GM12878 (cell line): ENCODE results near the gene PLA2G2E. TPM values are rescaled to one million over a fixed set of nuclear protein-coding genes. Genes with fewer than 3 reads are reported as not detected.

Experiments used
- ATAC-seq: fragments of 200-7000 bp; cut with Tn5 transposase; 3 replicates; pipeline ENCODE4 v1.9.1; 2020; ENCODE audit warnings: mild to moderate bottlenecking, moderate library complexity
- BruUV-seq: library from RNA; stranded (reverse); fragments of 400-500 nt; replicated peaks from 2 replicates; lab custom pipeline; 2021; lab: Mats Ljungman, UMichigan
- CTCF ChIA-PET: fragments of 300-600 bp; sonication (Branson Sonifier 250); formaldehyde crosslinking; extraction: SDS; loops from one replicate; lab custom pipeline; 2021; ENCODE audit warnings: inconsistent platforms; lab: Yijun Ruan, JAX
- POLR2A ChIA-PET: fragments of 350-600 bp; formaldehyde crosslinking; extraction: SDS; loops from one replicate; lab custom pipeline; 2021; ENCODE audit warnings: inconsistent platforms; lab: Charles Lee
- RAD21 ChIA-PET: fragments of 300-600 bp; sonication (Branson Sonifier 250); formaldehyde crosslinking; loops from one replicate; lab custom pipeline; 2023; ENCODE audit warnings: antibody characterized with exemption; ENCODE audit not compliant: unreplicated experiment; lab: Charles Lee
- SMC1A ChIA-PET: fragments of 300-600 bp; sonication (Branson Sonifier 250); formaldehyde crosslinking; loops from one replicate; lab custom pipeline; 2023; ENCODE audit not compliant: unreplicated experiment, uncharacterized antibody; lab: Charles Lee
- DNase-seq: peaks from one replicate; pipeline ENCODE4 v3.0.0-alpha.2; 2011; ENCODE audit warnings: low read depth, low spot score
- FAIRE-seq: peaks from 3 replicates; lab custom pipeline; 2011; peaks lifted over from hg19 to GRCh38; lab: Jason Lieb, UNC
- H2AFZ ChIP-seq: 2 replicates; pipeline ENCODE4 v1.6.0; 2011; ENCODE audit warnings: low read depth, low read length, control low read depth; ENCODE audit not compliant: control insufficient read depth
- H3K27ac ChIP-seq: 2 replicates; pipeline ENCODE4 v1.5.1; 2011; ENCODE audit warnings: control low read depth; ENCODE audit not compliant: control insufficient read depth, insufficient read depth
- H3K27me3 ChIP-seq, 2 experiments: replicated peaks in 1 of 2; 2 replicates each; pipeline versions ENCODE4 v1.6.0 to v1.6.1; 2011; ENCODE audit warnings: low read length in 1 of 2; ENCODE audit not compliant: control insufficient read depth in 2 of 2, insufficient read depth in 2 of 2
- H3K36me3 ChIP-seq, 2 experiments: 2 replicates each; pipeline ENCODE4 v1.5.1; 2011; ENCODE audit warnings: low read length in 1 of 2; ENCODE audit not compliant: control insufficient read depth in 2 of 2, insufficient read depth in 2 of 2
- H3K4me1 ChIP-seq: 2 replicates; pipeline ENCODE4 v1.6.1; 2011; ENCODE audit warnings: mild to moderate bottlenecking, low read length, moderate library complexity, mixed read lengths; ENCODE audit not compliant: control insufficient read depth, insufficient read depth
- H3K4me2 ChIP-seq: 2 replicates; pipeline ENCODE4 v1.6.0; 2011; ENCODE audit warnings: control low read depth; ENCODE audit not compliant: control insufficient read depth, insufficient read depth
- H3K4me3 ChIP-seq: fragments of 200-600 bp; sonication (generic); 2 replicates; pipeline ENCODE4 v1.5.1; 2016
- H3K79me2 ChIP-seq: 2 replicates; pipeline ENCODE4 v1.6.0; 2011; ENCODE audit warnings: low read length; ENCODE audit not compliant: control insufficient read depth, insufficient read depth
- H3K9ac ChIP-seq: 2 replicates; pipeline ENCODE4 v1.8.0; 2011; ENCODE audit warnings: low read length, control low read depth, mixed read lengths; ENCODE audit not compliant: control insufficient read depth, insufficient read depth
- H3K9me3 ChIP-seq: replicated peaks from 3 replicates; pipeline ENCODE4 v1.5.1; 2011; ENCODE audit warnings: mild to moderate bottlenecking, low read length; ENCODE audit not compliant: control insufficient read depth, insufficient read depth
- H4K20me1 ChIP-seq: 2 replicates; pipeline ENCODE4 v1.6.0; 2011; ENCODE audit not compliant: control insufficient read depth, insufficient read depth
- BHLHE40 ChIP-seq, 2 experiments: fragments of 450-650 bp in 1 of 2; IDR thresholded peaks; 2 replicates each; pipeline ENCODE4 v1.6.1; 2011 to 2017; ENCODE audit warnings: low read depth in 2 of 2, borderline replicate concordance in 1 of 2, improper control_type of control experiment in 1 of 2, low read length in 1 of 2, mild to moderate bottlenecking in 1 of 2
- CTCF ChIP-seq, 3 experiments: IDR thresholded peaks in 2 of 3; conservative IDR thresholded peaks in 1 of 3; 2 replicates each; pipeline ENCODE4 v1.5.1; 2011; ENCODE audit warnings: low read depth in 3 of 3, low read length in 3 of 3, mild to moderate bottlenecking in 3 of 3, control low read depth in 2 of 3, moderate library complexity in 2 of 3, inconsistent platforms in 1 of 3, mixed read lengths in 1 of 3; ENCODE audit not compliant: control insufficient read depth in 2 of 3, insufficient read depth in 1 of 3; ENCODE audit errors: extremely low read depth in 1 of 3
- EZH2 ChIP-seq: IDR thresholded peaks from 2 replicates; pipeline ENCODE4 v1.6.1; 2012; ENCODE audit warnings: low read depth, mild to moderate bottlenecking, control low read depth, inconsistent platforms, low read length, borderline replicate concordance; ENCODE audit not compliant: control insufficient read depth
- LARP7 ChIP-seq: fragments of 450-650 bp; IDR thresholded peaks from 2 replicates; pipeline ENCODE4 v1.6.1; 2017; ENCODE audit warnings: mild to moderate bottlenecking
- SPI1 ChIP-seq: IDR thresholded peaks from 2 replicates; pipeline ENCODE4 v1.6.1; 2011; ENCODE audit warnings: low read depth, mild to moderate bottlenecking, low read length, moderate library complexity, borderline replicate concordance; ENCODE audit not compliant: insufficient read depth
- TCF7 ChIP-seq: IDR thresholded peaks from 2 replicates; pipeline ENCODE4 v1.6.1; 2014; ENCODE audit warnings: antibody characterized with exemption, borderline replicate concordance
- ZZZ3 ChIP-seq: IDR thresholded peaks from 2 replicates; pipeline ENCODE4 v1.6.1; 2011; ENCODE audit warnings: low read depth; ENCODE audit not compliant: control insufficient read depth, insufficient read length
- WGBS: methylation state at CpG from one replicate; pipeline ENCODE4 v1.1.6; 2016; ENCODE audit warnings: low lambda C conversion rate; ENCODE audit not compliant: insufficient replicate concordance, insufficient coverage; ENCODE audit errors: missing lambda C conversion rate; 5-methylcytosine and 5-hydroxymethylcytosine counted together
- in situ Hi-C: fragments of 300-500 bp; cut with MboI; formaldehyde crosslinking; loops from 9 replicates; pipeline ENCODE4 v1.14.3; 2018; ENCODE audit warnings: mixed read lengths
- intact Hi-C: fragments of 100-400 bp; cut with micrococcal nuclease; formaldehyde crosslinking; loops from one replicate; pipeline ENCODE4 v1.14.2; 2022; ENCODE audit not compliant: unreplicated experiment
- polyA plus RNA-seq, 11 experiments: library from polyadenylated mRNA; depleted of rRNA in 4 of 11; unstranded in 6 of 11; stranded (reverse) in 5 of 11; fragments of >200 nt; fragmentation: Nextera tagmentation in 4 of 11; fragmentation: Illumina TruSeq in 1 of 11; extraction: Ambion mirVana in 4 of 11; extraction: Trizol in 1 of 11; gene quantifications; 1 replicate in 1 of 11; 2 replicates in 10 of 11; pipeline versions ENCODE4 v1.2.1 to v1.2.3, GENCODE V29; 2011 to 2016; ENCODE audit warnings: inconsistent platforms in 2 of 11, missing spikeins in 2 of 11, low read depth in 1 of 11
- total RNA-seq, 4 experiments: library from RNA; depleted of rRNA in 3 of 4; stranded (reverse); fragments of >200 nt in 3 of 4; fragmentation: Illumina TruSeq in 1 of 4; extraction: Trizol in 1 of 4; gene quantifications; 2 replicates each; pipeline versions ENCODE4 v1.2.1 to v1.2.3, GENCODE V29; 2013 to 2021

PLA2G2E gene
- total and polyA plus RNA-seq, 10 of the 15 experiments (the other 5 are each of a cell fraction or from before 2014, with no cell fraction given), result not detected

DNA sequence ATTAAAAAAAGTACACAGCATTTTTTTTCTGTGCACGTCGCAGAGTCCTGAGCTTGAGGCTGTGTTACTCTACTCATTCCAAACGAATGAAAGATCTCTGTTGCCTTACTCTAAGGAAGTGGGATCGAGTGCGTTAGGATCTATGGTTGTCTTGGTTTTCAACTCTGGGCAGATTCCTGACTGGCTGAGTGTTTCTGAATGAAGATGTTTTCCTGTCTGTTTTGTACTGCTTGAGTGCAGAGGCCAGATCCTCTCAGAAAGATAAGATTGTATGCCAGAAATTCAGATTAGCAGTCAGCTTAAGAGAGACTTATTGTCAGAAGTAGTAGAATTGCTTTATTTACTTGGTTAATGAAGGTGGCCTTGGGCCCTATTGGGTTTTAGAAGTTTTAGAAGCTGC, 14.0 kb downstream of the PLA2G2E start (continued):
- TF ChIP-seq LARP7, result no peak
- TF ChIP-seq EZH2, result no peak
- TF ChIP-seq, all 136 proteins: peak for 0

GRCh38 chr1:19907456-19907855, 16.0 kb downstream of the PLA2G2E start:
- no TSS peak for BruUV-seq
- in situ Hi-C loops, result no loop called here
- ATAC-seq (no peak), DNase-seq (no peak), FAIRE-seq (no peak)
- Histone ChIP-seq H3K9me3 (no peaks in the 10 kb centered on the region), H3K9ac (no peak overlapping the region), H4K20me1 (no peaks in the 10 kb centered on the region), H3K36me3 (peaks cover 10 to 42% of the 10 kb centered on the region in 2 experiments), H3K27me3 (no peaks in the 10 kb centered on the region), H3K4me2 (no peak overlapping the region), H3K27ac (no peak overlapping the region), H2AFZ (no peak overlapping the region), H3K4me3 (no peak overlapping the region), H3K4me1 (no peaks in the 10 kb centered on the region), H3K79me2 (no peaks in the 10 kb centered on the region)
- WGBS, result 98% methylated on average over 13 of the region's 13 CpGs
- POLR2A ChIA-PET, result no interaction called here
- intact Hi-C loops, result no loop called here
- RAD21 ChIA-PET, result no interaction called here
- no peak for TF ChIP-seq ZZZ3
- TF ChIP-seq BHLHE40 (IDR thresholded peaks at IDR 0.05; ENCODE audit: borderline replicate concordance in 1 of 2, low read depth in 2 of 2, low read length in 1 of 2), result no peak
- no peak for TF ChIP-seq SPI1
- no peak for TF ChIP-seq CTCF (IDR thresholded peaks at IDR 0.05 in 2 of 3, conservative IDR thresholded peaks at IDR 0.05 in 1 of 3; ENCODE audit: control insufficient read depth in 2 of 3, extremely low read depth in 1 of 3, insufficient read depth in 1 of 3, low read depth in 3 of 3, low read length in 3 of 3)
- TF ChIP-seq TCF7, result no peak
- SMC1A ChIA-PET, result no interaction called here
- CTCF ChIA-PET, result no interaction called here
